Endothelial cell of umbilical vein (primary cell): ENCODE measurements around the gene DIAPH3. TPM values are rescaled to one million over a fixed set of nuclear protein-coding genes. Genes with fewer than 3 reads are reported as not detected.

ENCODE experiments used
- BruUV-seq: library from RNA; stranded (reverse); fragments of 400-500 nt; replicated peaks from 2 replicates; lab custom pipeline; 2021; lab: Mats Ljungman, UMichigan
- CTCF ChIA-PET: fragments of 300-600, 350-600 bp; sonication (Branson Sonifier 250); formaldehyde crosslinking; loops from one replicate; lab custom pipeline; 2021; ENCODE audit warnings: antibody characterized with exemption, inconsistent platforms; lab: Charles Lee
- POLR2A ChIA-PET: fragments of 300-600, 350-600 bp; sonication (Branson Sonifier 250); formaldehyde crosslinking; loops from one replicate; lab custom pipeline; 2021; ENCODE audit warnings: antibody characterized with exemption, inconsistent platforms; lab: Charles Lee
- DNase-seq: peaks from one replicate; pipeline ENCODE4 v3.0.0-alpha.2; 2011; ENCODE audit warnings: low read depth, low spot score
- FAIRE-seq: peaks from 2 replicates; lab custom pipeline; 2011; peaks lifted over from hg19 to GRCh38; lab: Jason Lieb, UNC
- H2AFZ ChIP-seq: 2 replicates; pipeline ENCODE4 v1.6.0; 2012; ENCODE audit warnings: low read depth, low read length, control low read depth, inconsistent platforms
- H3K27ac ChIP-seq: 2 replicates; pipeline ENCODE4 v1.5.1; 2011; ENCODE audit warnings: low read depth, mild to moderate bottlenecking, control low read depth, low read length, moderate library complexity; ENCODE audit not compliant: insufficient read depth
- H3K27me3 ChIP-seq, 2 experiments: 2 replicates each; pipeline versions ENCODE4 v1.6.0 to v1.6.1; 2011; ENCODE audit warnings: low read length in 2 of 2, mixed read lengths in 1 of 2; ENCODE audit not compliant: control insufficient read depth in 2 of 2, insufficient read depth in 2 of 2
- H3K36me3 ChIP-seq, 2 experiments: 2 replicates in 1 of 2; 3 replicates in 1 of 2; pipeline ENCODE4 v1.5.1; 2011; ENCODE audit warnings: low read length in 2 of 2, mild to moderate bottlenecking in 1 of 2, moderate library complexity in 1 of 2; ENCODE audit not compliant: control insufficient read depth in 2 of 2, insufficient read depth in 2 of 2; ENCODE audit errors: extremely low read depth in 1 of 2
- H3K4me1 ChIP-seq: 3 replicates; pipeline ENCODE4 v1.5.1; 2011; ENCODE audit warnings: mild to moderate bottlenecking, low read length; ENCODE audit not compliant: control insufficient read depth, insufficient read depth; ENCODE audit errors: extremely low read depth
- H3K4me2 ChIP-seq: 2 replicates; pipeline ENCODE4 v1.6.1; 2011; ENCODE audit warnings: low read length, control low read depth, mixed read lengths; ENCODE audit not compliant: insufficient read depth
- H3K4me3 ChIP-seq, 3 experiments: fragments of 200-600 bp in 1 of 3; sonication (generic), shearing (Covaris generic) in 1 of 3; replicated peaks in 1 of 3; 2 replicates each; pipeline ENCODE4 v1.5.1; 2011 to 2016; ENCODE audit warnings: control low read depth in 3 of 3, low read length in 3 of 3, mild to moderate bottlenecking in 2 of 3, inconsistent platforms in 1 of 3, low read depth in 1 of 3, moderate library complexity in 1 of 3; ENCODE audit not compliant: insufficient read depth in 1 of 3
- H3K79me2 ChIP-seq: 2 replicates; pipeline ENCODE4 v1.6.0; 2012; ENCODE audit warnings: low read length, inconsistent platforms; ENCODE audit not compliant: control insufficient read depth, insufficient read depth
- H3K9ac ChIP-seq: replicated peaks from 2 replicates; pipeline ENCODE3; 2011; ENCODE audit warnings: low read length, control low read depth; ENCODE audit not compliant: insufficient read depth; ENCODE audit errors: extremely low read depth
- H3K9me1 ChIP-seq: replicated peaks from 3 replicates; pipeline ENCODE4 v1.6.0; 2011; ENCODE audit warnings: mild to moderate bottlenecking, low read length; ENCODE audit not compliant: control insufficient read depth, insufficient read depth; ENCODE audit errors: extremely low read depth
- H3K9me3 ChIP-seq: replicated peaks from 2 replicates; pipeline ENCODE4 v1.5.1; 2012; ENCODE audit warnings: low read length, inconsistent platforms; ENCODE audit not compliant: control insufficient read depth, insufficient read depth
- H4K20me1 ChIP-seq: replicated peaks from 2 replicates; pipeline ENCODE3; 2011; ENCODE audit warnings: mild to moderate bottlenecking, low read length; ENCODE audit not compliant: control insufficient read depth, insufficient read depth; ENCODE audit errors: extremely low read depth
- CTCF ChIP-seq, 2 donors: IDR thresholded peaks; 1 replicate in 1 of 2; 2 replicates in 1 of 2; pipeline ENCODE4 v1.5.1; 2011; ENCODE audit warnings: low read length in 2 of 2, mild to moderate bottlenecking in 2 of 2, moderate library complexity in 2 of 2, control low read depth in 1 of 2, inconsistent platforms in 1 of 2, low read depth in 1 of 2; ENCODE audit not compliant: insufficient read depth in 1 of 2; ENCODE audit errors: extremely low read depth in 1 of 2
- FOS ChIP-seq: IDR thresholded peaks from 2 replicates; pipeline ENCODE4 v1.6.1; 2011; ENCODE audit warnings: mild to moderate bottlenecking, low read length, moderate library complexity, borderline replicate concordance; ENCODE audit not compliant: insufficient read depth
- GATA2 ChIP-seq: IDR thresholded peaks from 2 replicates; pipeline ENCODE4 v1.7.0; 2011; ENCODE audit warnings: low read depth, mild to moderate bottlenecking, moderate library complexity, mixed read lengths, low read length; ENCODE audit not compliant: insufficient read length, insufficient read depth
- JUN ChIP-seq: IDR thresholded peaks from 2 replicates; pipeline ENCODE4 v1.6.1; 2011; ENCODE audit warnings: borderline replicate concordance, low read depth; ENCODE audit not compliant: insufficient read length, insufficient read depth
- MAX ChIP-seq: IDR thresholded peaks from 2 replicates; pipeline ENCODE4 v1.6.1; 2011; ENCODE audit not compliant: insufficient read depth, insufficient read length
- MYC ChIP-seq: IDR thresholded peaks from one replicate; pipeline ENCODE4 v1.6.1; 2011; ENCODE audit warnings: mild to moderate bottlenecking, low read depth, low read length
- POLR2A ChIP-seq: IDR thresholded peaks from 2 replicates; pipeline ENCODE4 v1.6.1; 2012; ENCODE audit warnings: low read depth, mild to moderate bottlenecking, control low read depth, low read length
- POLR2AphosphoS5 ChIP-seq: IDR thresholded peaks from 2 replicates; pipeline ENCODE4 v1.6.1; 2012; ENCODE audit warnings: low read depth, mild to moderate bottlenecking, control low read depth, low read length, moderate library complexity; ENCODE audit not compliant: insufficient read depth
- dilution Hi-C: fragments of 300-500 bp; cut with MboI; formaldehyde crosslinking; loops from one replicate; pipeline ENCODE4 v1.15.0; 2019; ENCODE audit warnings: low sequenced_read_pairs; ENCODE audit not compliant: extremely low pct_ligation_motif_present
- intact Hi-C: fragments of 100-400 bp; cut with micrococcal nuclease; formaldehyde crosslinking; loops from one replicate; pipeline ENCODE4 v1.10.0; 2022
- polyA plus RNA-seq, 4 experiments: library from polyadenylated mRNA; depleted of rRNA in 3 of 4; stranded (reverse) in 3 of 4; unstranded in 1 of 4; fragments of >200 nt; gene quantifications; 2 replicates each; pipeline versions ENCODE4 v1.2.1 to v1.2.3, GENCODE V29; 2011 to 2012; ENCODE audit warnings: missing spikeins in 1 of 4
- total RNA-seq: library from RNA; stranded (reverse); gene quantifications from 2 replicates; pipeline ENCODE4 v1.2.3, GENCODE V29; 2021

Gene DIAPH3
- total and polyA plus RNA-seq, 2 donors (not counting 3 experiments of a cell fraction or from before 2014, with no cell fraction given), result 9.9 to 44.0 TPM

GRCh38 chr13:60080850-60081249 lies 82.9 kb downstream of the DIAPH3 start:
- H3K4me3 ChIP-seq, result no peak overlapping the region
- CTCF ChIA-PET, result no interaction called here
- TF ChIP-seq MYC, result no peak
- TF ChIP-seq GATA2, result no peak
- TF ChIP-seq POLR2A, result no peak
- TF ChIP-seq FOS, result no peak
- no peak for TF ChIP-seq JUN
- TF ChIP-seq CTCF (IDR thresholded peaks at IDR 0.05; ENCODE audit: extremely low read depth in 1 of 2, insufficient read depth in 1 of 2, low read depth in 1 of 2, low read length in 2 of 2), result no peak
- TF ChIP-seq MAX, result no peak
- peaks cover 30% of the 10 kb centered on the region for H3K79me2 ChIP-seq
- H2AFZ ChIP-seq, result no peak overlapping the region
- H3K36me3 ChIP-seq, result no peaks in the 10 kb centered on the region
- H3K4me2 ChIP-seq, result no peak overlapping the region
- dilution Hi-C loops, result no loop called here
- no TSS peak for BruUV-seq
- H3K27ac ChIP-seq, result no peak overlapping the region
- DNase-seq (no peak), FAIRE-seq (no peak)
- POLR2A ChIA-PET, result no interaction called here
- no peaks in the 10 kb centered on the region for H3K4me1 ChIP-seq
- no peaks in the 10 kb centered on the region for H3K27me3 ChIP-seq
- no peaks in the 10 kb centered on the region for H4K20me1 ChIP-seq
- H3K9me1 ChIP-seq, result no peaks in the 10 kb centered on the region
- H3K9me3 ChIP-seq, result no peaks in the 10 kb centered on the region
- H3K9ac ChIP-seq, result no peak overlapping the region
- intact Hi-C loops, result no loop called here

- no TSS peak for BruUV-seq
- no peak overlapping the region for H3K4me3 ChIP-seq
- FAIRE-seq, result no peak
- no peaks in the 10 kb centered on the region for H3K9me3 ChIP-seq
- no peaks in the 10 kb centered on the region for H3K9me1 ChIP-seq
- no peak overlapping the region for H3K4me2 ChIP-seq
- POLR2A ChIA-PET, result no interaction called here
- intact Hi-C loops, result no loop called here
- no peaks in the 10 kb centered on the region for H3K36me3 ChIP-seq
- no peak overlapping the region for H3K27ac ChIP-seq
- no peak overlapping the region for H3K9ac ChIP-seq
- H3K27me3 ChIP-seq, result no peaks in the 10 kb centered on the region
- no peak for TF ChIP-seq POLR2AphosphoS5
- TF ChIP-seq CTCF (IDR thresholded peaks at IDR 0.05; ENCODE audit: extremely low read depth in 1 of 2, insufficient read depth in 1 of 2, low read depth in 1 of 2, low read length in 2 of 2), result no peak
- no peaks in the 10 kb centered on the region for H4K20me1 ChIP-seq
- H3K4me1 ChIP-seq, result no peaks in the 10 kb centered on the region
- peaks cover 22% of the 10 kb centered on the region for H3K79me2 ChIP-seq
- no peak for DNase-seq
- H2AFZ ChIP-seq, result no peak overlapping the region
- dilution Hi-C loops, result no loop called here
- CTCF ChIA-PET, result no interaction called here
Observed at GRCh38 chr13:60078226-60078625, 85.5 kb downstream of the DIAPH3 start.
